HG03139 (cell line): ENCODE results near the gene PLEKHS1.

Experiments used
- ATAC-seq: cut with Tn5 transposase; IDR thresholded peaks from one replicate; pipeline ENCODE4 v1.9.1; 2021; ENCODE audit not compliant: unreplicated experiment

PLEKHS1 gene

DNA sequence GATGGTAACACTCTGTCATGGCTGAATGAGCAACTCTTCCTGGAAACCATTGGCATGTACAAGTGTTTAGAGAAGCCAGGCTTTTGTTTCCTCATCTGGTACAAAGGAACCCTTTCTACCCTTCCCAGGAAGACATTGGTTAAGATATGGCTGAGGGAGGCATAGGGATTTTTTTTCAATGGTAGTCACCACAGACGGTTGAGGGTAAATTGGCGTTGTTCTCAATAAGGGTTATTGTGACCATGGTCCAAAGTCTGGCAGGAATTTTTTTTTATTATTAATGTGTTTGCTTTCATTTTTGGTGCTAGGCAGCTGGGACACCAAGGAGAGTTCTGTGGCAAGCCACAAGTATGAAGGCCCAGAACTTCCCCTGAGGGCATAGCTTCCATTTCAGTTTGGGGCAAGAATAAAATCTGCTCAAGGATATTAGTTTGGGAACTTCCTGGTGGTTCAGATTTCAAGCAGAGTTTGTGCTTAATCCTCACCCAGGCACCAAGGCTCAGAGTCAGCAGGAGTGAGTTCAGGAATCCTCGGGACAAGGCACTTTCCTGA lies at the start of gene PLEKHS1:
PLEKHS1 (plus strand) TSS at position 502 of the 552 bp plus-strand sequence. CDS start 3,596 bp downstream, outside the sequence.
- no peak for ATAC-seq

GRCh38 chr10:113704637-113705343 lies 46.7 kb upstream of the PLEKHS1 start:
- ATAC-seq, result no peak

DNA sequence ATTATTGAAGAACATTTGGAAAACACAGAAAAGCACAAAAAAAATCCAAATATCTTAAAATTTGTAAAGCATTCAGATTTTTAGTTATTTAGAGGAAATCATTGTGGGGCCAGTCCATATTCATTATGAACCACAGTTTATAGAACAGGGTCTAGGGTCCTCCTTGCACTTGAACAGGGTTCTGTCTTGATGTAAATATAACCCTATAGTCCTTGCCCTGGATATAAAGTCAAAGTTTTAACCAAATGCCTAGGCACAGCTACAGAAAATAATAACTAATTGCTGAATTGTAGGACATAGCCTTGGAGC lies 46.2 kb upstream of the PLEKHS1 start:
- no peak for ATAC-seq

- no peak for ATAC-seq
Measured at GRCh38 chr10:113706623-113707022, 44.9 kb upstream of the PLEKHS1 start.

GRCh38 chr10:113708640-113709039 lies 42.8 kb upstream of the PLEKHS1 start:
- ATAC-seq, result no peak

GRCh38 chr10:113709221-113709838 lies 42.2 kb upstream of the PLEKHS1 start:
- ATAC-seq, result no peak

GRCh38 chr10:113711142-113711541 lies 40.3 kb upstream of the PLEKHS1 start:
- no peak for ATAC-seq

GRCh38 chr10:113712024-113712423 lies 39.5 kb upstream of the PLEKHS1 start:
- no peak for ATAC-seq

DNA sequence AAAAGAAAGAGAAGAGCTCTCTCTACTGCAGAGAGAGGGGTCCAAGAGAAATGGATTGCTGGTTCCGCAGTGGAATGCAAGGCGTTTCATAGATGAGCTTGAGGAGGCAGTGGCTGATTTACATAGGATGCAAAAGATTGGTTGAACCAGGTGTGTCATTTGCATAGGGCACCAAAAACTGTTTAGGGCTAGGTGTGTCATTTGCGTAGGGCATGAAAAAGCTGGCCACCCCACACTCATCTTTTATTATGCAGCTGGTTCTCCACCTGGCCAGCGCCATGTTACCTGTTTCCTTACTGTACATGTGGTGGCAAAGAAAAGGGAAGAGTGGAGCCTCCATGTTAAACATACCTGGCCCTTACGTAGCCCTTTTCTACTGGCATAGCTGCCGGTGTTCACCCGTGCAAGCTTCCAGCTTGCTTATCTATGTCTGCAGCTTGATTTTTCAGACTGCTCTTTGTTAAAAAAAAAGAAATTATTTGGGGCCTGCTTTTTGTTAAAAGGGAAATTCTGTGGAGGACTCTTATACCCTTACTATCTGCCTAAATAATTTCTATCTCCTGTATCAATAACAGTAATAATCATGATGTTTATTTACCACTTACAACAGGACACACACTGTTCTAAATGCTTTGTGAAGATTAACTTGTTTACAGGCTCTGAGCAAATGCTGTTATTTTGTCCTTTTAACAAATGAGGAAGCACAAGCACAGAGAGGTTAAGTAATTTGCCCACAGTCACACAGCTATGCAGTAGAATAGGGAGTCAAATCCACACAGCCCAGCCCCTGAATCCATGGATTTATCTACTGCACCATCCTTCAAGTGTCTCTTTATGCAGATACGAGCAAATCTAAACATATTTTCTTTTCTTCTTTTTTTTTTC lies 38.5 kb upstream of the PLEKHS1 start:
- ATAC-seq, result no peak

DNA sequence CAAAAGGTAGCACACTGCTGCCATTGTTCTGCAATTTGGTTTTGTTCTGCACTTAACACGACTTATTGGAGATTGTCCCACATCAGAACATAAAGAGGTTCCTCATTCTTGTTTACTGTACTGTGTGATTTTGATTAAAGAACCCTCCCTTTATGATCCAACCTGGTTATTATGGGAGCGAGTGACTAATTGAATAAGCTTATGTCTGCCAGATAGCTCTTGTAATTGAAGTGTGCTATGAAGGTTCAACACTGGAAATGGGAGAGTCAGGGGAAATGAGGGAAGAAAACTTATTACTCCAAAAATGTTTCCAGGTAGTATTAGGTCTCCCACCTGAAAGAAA lies 37.9 kb upstream of the PLEKHS1 start:
- ATAC-seq, result no peak

DNA sequence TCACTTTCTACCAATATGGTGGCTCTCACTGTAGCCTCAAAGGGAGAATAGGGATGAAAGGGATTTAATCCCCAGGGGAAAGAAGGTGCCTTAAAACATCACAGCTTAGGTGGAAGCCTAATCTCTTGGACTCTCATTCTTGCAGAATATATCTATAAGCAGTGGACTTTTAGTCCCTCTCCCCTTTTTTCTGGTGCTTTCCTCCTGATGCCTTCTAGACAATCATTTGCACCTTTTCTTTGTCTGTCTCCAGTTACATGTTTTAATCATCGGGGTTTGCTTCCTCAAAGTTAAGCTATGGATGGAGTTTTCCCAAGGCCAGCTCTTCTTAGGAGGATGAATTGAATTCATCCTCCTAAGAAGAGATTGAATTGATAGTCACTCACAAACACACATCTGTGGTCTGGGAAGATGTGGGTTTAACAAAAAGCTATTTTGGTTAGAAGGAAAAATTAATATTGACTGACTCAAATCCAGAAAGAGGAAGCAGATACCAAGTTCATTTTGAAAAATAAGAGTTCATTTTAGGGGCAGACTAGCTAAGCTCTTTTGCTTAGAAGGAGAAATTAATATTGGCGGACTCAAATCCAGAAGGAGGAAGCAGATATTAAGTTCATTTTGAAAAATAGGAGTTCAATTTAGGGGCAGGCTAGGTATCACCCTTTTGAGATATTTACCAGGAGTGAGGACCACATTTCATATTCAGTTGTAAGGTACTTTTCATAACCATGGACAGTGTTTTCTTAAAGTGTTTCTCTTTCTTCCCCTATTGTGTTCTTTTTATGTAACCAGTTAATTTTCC lies 35.2 kb upstream of the PLEKHS1 start:
- ATAC-seq, result no peak

GRCh38 chr10:113718969-113719822 lies 32.3 kb upstream of the PLEKHS1 start:
- ATAC-seq, result no peak

DNA sequence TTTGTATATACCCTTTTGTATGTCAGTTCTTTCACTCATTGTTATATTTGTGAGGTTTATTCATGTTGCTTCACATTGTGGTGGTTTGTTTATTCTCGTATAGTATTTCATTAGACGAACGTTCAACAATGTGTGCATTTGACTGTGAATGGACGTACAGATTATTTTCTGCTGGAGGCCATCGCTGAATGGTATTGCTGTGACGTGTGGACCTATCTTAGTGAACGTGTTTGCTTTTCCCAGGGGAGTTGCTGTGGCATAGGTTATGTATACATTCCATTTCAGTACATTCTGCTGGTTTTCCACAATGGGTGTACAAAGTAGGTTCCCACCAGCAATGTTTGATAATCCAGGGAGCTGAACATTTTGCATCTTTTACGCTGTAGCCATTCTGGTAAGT lies 31.1 kb upstream of the PLEKHS1 start:
- no peak for ATAC-seq

DNA sequence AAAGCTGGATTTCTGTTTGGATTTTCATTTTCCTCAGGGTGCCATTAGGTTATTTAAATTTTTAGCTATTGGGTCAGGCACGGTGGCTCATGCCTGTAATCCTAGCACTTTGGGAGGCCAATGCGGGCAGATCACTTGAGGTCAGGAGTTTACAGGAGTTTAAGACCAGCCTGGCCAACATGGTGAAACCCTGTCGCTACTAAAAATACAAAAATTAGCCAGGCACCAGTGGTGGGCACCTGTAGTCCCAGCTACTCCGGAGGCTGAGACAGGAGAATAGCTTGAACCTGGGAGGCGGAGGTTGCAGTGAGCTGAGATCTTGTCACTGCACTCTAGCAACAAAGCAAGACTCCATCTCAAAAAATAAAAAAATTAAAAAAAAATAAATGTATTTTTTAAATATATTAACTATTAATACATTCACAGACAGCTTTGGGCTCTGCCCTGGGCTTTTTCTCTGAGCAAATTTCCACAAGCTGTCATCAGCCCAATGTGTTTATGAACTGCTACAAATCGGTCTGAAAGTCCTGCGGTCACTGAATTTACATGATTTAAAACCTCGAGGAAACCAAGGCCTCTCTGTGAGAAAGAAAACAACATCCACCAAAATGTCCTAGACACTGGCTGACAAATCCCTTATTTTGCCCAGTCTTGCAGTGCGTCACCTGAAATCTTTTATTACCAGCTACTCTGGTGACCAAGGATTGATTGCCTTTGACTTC lies 19.2 kb upstream of the PLEKHS1 start:
- ATAC-seq, result no peak

DNA sequence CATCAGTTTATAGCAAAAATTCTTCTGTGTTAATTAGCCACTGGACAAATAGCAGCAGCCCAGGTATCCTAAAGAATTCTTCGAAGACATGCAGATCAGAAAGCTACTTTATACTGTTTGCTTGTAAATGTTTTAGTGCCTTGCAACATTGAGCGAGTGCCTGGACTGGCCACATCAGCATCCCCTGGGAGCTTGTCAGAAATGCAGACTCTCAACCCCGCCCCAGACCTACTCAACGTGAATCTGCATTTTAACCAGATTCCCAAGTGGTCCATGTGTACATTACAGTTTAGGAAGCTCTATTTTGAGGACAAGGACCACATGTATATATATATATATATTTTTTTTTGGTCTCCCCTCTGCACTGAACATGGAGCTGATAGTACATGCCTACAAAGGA lies 18.5 kb upstream of the PLEKHS1 start:
- ATAC-seq, result no peak

DNA sequence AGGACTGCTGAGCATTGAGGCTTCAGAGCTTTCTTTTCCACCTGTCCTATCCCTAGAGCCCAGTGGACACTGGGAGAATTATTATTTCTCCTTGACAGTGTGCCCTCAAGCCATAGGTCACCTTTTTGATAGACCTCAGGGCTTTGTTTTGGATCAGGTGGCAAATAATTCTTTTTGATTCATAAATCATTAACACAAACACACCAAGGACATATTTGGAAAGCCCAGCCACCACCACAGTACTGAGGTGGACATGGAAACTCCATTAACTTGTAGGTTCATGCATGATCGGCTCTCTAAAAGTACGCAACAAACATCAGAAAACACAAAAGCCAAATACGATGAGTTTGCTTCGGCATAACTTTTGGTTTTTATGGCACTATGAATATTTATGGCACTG lies 17.8 kb upstream of the PLEKHS1 start:
- no peak for ATAC-seq

- peak; percentile 89 for ATAC-seq
Measured at GRCh38 chr10:113735913-113736312, 15.6 kb upstream of the PLEKHS1 start.

DNA sequence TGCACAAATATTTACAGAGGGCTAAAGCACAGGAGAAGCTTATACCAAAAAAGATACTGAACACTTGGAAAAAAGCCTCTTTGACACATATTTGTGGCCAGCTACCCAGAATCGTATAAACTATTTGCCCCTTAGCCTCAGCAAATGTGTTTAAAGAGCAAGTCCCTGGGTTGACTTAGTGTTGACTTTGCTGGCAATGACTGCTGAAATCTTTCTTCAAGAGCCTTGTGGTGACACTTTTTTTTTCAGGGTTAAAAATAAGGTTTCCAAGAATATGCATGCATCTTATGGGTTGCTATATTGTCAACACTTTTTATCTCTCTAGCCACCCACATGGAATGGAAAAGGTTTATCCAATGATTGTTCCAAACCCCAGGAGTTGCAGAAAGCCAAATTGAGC lies 14.9 kb upstream of the PLEKHS1 start:
- ATAC-seq, result no peak

DNA sequence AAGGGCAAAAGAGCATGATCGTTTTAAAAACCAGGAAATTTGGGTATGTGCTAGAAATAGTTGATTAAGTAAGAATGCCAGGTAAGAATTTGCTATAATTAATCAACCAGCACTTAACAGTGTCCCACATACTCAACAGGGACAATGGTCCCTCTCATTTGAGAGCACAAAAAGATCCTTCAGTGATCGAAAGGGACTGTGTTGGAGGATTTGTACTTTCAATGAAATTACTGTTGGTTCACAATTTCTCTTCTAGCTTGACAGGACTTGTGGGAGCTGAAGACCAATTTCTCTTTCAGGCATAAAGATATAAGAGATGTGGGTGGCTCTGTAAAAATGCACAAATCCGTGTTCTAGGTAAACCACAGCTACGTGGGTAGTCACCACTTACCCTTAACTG lies 12.5 kb upstream of the PLEKHS1 start:
- no peak for ATAC-seq
